ENCODE data around the gene SPINK1.
"Not testable (repeated sequence)": the region's sequence is repeated elsewhere in the genome, so short reads cannot be mapped to it uniquely, and the experiment has no call there.

GRCh38 chr5:147803161-147803560, 28.3 kb downstream of the SPINK1 start:
- TF ChIP-seq EZH2phosphoT487 (IDR thresholded peaks at IDR 0.05; ENCODE audit: unreplicated experiment); CTCF (conservative IDR thresholded peaks at IDR 0.05; ENCODE audit: low read depth in 2 of 2): not testable (repeated sequence)

Measured in GM23338 (cell line).